Uterus (tissue), 4 donors: ENCODE measurements around the gene NPNT. TPM values are rescaled to one million over a fixed set of nuclear protein-coding genes. Genes with fewer than 3 reads are reported as not detected.
"Not testable (repeated sequence)": the region's sequence is repeated elsewhere in the genome, so short reads cannot be mapped to it uniquely, and the experiment has no call there.

Experiments
- DNase-seq, 2 donors: peaks; one replicate each; pipeline ENCODE4 v3.0.0-alpha.2; 2019 to 2020
- H3K27ac ChIP-seq, 2 donors: fragments of 200-600 bp; sonication (generic); 1 replicate in 1 of 2; 2 replicates in 1 of 2; pipeline ENCODE4 v1.5.1; 2016 to 2018
- H3K27me3 ChIP-seq, 2 donors: fragments of 200-600 bp; sonication (generic); one replicate each; pipeline ENCODE4 v1.5.1; 2018 to 2019; ENCODE audit warnings: control low read depth in 1 of 2
- H3K36me3 ChIP-seq, 2 donors: fragments of 200-600 bp; sonication (generic); one replicate each; pipeline ENCODE4 v1.5.1; 2019; ENCODE audit warnings: control low read depth in 1 of 2
- H3K4me1 ChIP-seq, 2 donors: fragments of 200-600 bp; sonication (generic); one replicate each; pipeline ENCODE4 v1.5.1; 2018 to 2019; ENCODE audit warnings: control low read depth in 1 of 2
- H3K4me3 ChIP-seq, 2 donors: fragments of 200-600 bp; sonication (generic); 1 replicate in 1 of 2; 2 replicates in 1 of 2; pipeline ENCODE4 v1.5.1; 2018 to 2019; ENCODE audit warnings: mild to moderate bottlenecking in 1 of 2
- H3K9me3 ChIP-seq, 2 donors: fragments of 200-600 bp; sonication (generic); one replicate each; pipeline ENCODE4 v1.5.1; 2019; ENCODE audit warnings: control low read depth in 1 of 2
- CTCF ChIP-seq, 4 experiments: fragments of 200-600 bp in 2 of 4; fragments of 450-650 bp in 2 of 4; sonication (generic) in 2 of 4; IDR thresholded peaks; one replicate each; pipeline ENCODE4 v1.5.1; 2016 to 2019; ENCODE audit warnings: antibody characterized with exemption in 4 of 4, mild to moderate bottlenecking in 2 of 4, moderate library complexity in 1 of 4
- POLR2A ChIP-seq, 2 donors: fragments of 450-650 bp; IDR thresholded peaks; one replicate each; pipeline ENCODE4 v1.6.1; 2016; ENCODE audit warnings: antibody characterized with exemption in 2 of 2, mild to moderate bottlenecking in 1 of 2, moderate library complexity in 1 of 2
- intact Hi-C: fragments of 100-400 bp; cut with DNase I; formaldehyde crosslinking; loops from one replicate; pipeline ENCODE4 v1.15.1; 2023; ENCODE audit warnings: low total_unique reads
- total RNA-seq, 4 donors: library from RNA; depleted of rRNA in 3 of 4; stranded (reverse); fragments of >200 nt in 3 of 4; gene quantifications; one replicate each; pipeline versions ENCODE4 v1.1.0 to v1.2.4, GENCODE V29; 2014 to 2023
- donor health status: DM: yes; HTN: yes; CAD: no.

The NPNT gene
- 10 to 100 TPM in 3 of 4 donors, 1 to 10 TPM in 1; 6.8 to 69.9 (median 36.3) TPM for total RNA-seq

- Histone ChIP-seq H3K27me3 (no peaks in the 10 kb centered on the region), H3K27ac (peak within 1 kb of the TSS; percentile 45 to 67)
- intact Hi-C loops = no loop called here
Measured at GRCh38 chr4:105894660-105895582, at the start of gene NPNT. NPNT (plus strand) TSS chr4:105895471; CDS start chr4:105895653, 182 bp downstream.

GRCh38 chr4:105845559-105845958, 49.7 kb upstream of the NPNT start:
- Histone ChIP-seq H3K36me3 (no peaks in the 10 kb centered on the region), H3K27me3 (no peaks in the 10 kb centered on the region), H3K9me3 (no peaks in the 10 kb centered on the region), H3K27ac (no peak overlapping the region), H3K4me1 (no peaks in the 10 kb centered on the region), H3K4me3 (no peak overlapping the region)
- DNase-seq = no peak
- TF ChIP-seq CTCF (IDR thresholded peaks at IDR 0.05) (no peak), POLR2A (IDR thresholded peaks at IDR 0.05) (no peak)
- intact Hi-C loops = no loop called here

More at GRCh38 chr4:105894660-105895582, at the start of gene NPNT:
- TF ChIP-seq CTCF (IDR thresholded peaks at IDR 0.05) (no peak), POLR2A (IDR thresholded peaks at IDR 0.05) (peak in 1 of 2 donors; percentile 38)
- Histone ChIP-seq H3K4me1 (no peaks in the 10 kb centered on the region), H3K4me3 (peak within 1 kb of the TSS; percentile 38 to 40), H3K36me3 (no peaks in the 10 kb centered on the region), H3K9me3 (no peaks in the 10 kb centered on the region)
- DNase-seq = peak in 1 of 2 donors; percentile 15

- H3K27me3 ChIP-seq, H3K9me3 ChIP-seq, H3K27ac ChIP-seq, intact Hi-C loops, H3K4me1 ChIP-seq, H3K36me3 ChIP-seq, H3K4me3 ChIP-seq, DNase-seq: not testable (repeated sequence)
Measured at GRCh38 chr4:105848359-105848758, 46.9 kb upstream of the NPNT start.

GRCh38 chr4:105851196-105851595, 44.1 kb upstream of the NPNT start:
- Histone ChIP-seq H3K9me3 (no peaks in the 10 kb centered on the region), H3K27me3 (no peaks in the 10 kb centered on the region), H3K4me1 (no peaks in the 10 kb centered on the region), H3K36me3 (no peaks in the 10 kb centered on the region), H3K4me3 (no peak overlapping the region), H3K27ac (no peak overlapping the region)
- intact Hi-C loops = no loop called here
- TF ChIP-seq CTCF (IDR thresholded peaks at IDR 0.05) (no peak), POLR2A (IDR thresholded peaks at IDR 0.05) (no peak)
- no peak for DNase-seq

GRCh38 chr4:105852230-105852629, 43.0 kb upstream of the NPNT start:
- H3K27ac ChIP-seq, H3K9me3 ChIP-seq, intact Hi-C loops, H3K4me3 ChIP-seq, H3K36me3 ChIP-seq, DNase-seq, H3K4me1 ChIP-seq, H3K27me3 ChIP-seq: not testable (repeated sequence)

GRCh38 chr4:105858466-105859040, 36.7 kb upstream of the NPNT start:
- Histone ChIP-seq H3K9me3 (no peaks in the 10 kb centered on the region), H3K4me3 (no peak overlapping the region), H3K27ac (no peak overlapping the region), H3K36me3 (no peaks in the 10 kb centered on the region), H3K27me3 (no peaks in the 10 kb centered on the region), H3K4me1 (no peaks in the 10 kb centered on the region)
- no peak for TF ChIP-seq CTCF (IDR thresholded peaks at IDR 0.05)
- TF ChIP-seq POLR2A (IDR thresholded peaks at IDR 0.05) = no peak
- intact Hi-C loops = no loop called here
- no peak for DNase-seq
